ENCODE results near the gene ATXN7L1. TPM values are rescaled to one million over a fixed set of nuclear protein-coding genes. Genes with fewer than 3 reads are reported as not detected.

The ATXN7L1 gene
- total RNA-seq, 2 donors from 2014 or later: 12.6 to 28.1 TPM

GRCh38 chr7:105916603-105917002 lies 40.2 kb upstream of the ATXN7L1 start:
- TF ChIP-seq POLR2AphosphoS5 (IDR thresholded peaks at IDR 0.05): no peak
- TF ChIP-seq, protein P1, sequence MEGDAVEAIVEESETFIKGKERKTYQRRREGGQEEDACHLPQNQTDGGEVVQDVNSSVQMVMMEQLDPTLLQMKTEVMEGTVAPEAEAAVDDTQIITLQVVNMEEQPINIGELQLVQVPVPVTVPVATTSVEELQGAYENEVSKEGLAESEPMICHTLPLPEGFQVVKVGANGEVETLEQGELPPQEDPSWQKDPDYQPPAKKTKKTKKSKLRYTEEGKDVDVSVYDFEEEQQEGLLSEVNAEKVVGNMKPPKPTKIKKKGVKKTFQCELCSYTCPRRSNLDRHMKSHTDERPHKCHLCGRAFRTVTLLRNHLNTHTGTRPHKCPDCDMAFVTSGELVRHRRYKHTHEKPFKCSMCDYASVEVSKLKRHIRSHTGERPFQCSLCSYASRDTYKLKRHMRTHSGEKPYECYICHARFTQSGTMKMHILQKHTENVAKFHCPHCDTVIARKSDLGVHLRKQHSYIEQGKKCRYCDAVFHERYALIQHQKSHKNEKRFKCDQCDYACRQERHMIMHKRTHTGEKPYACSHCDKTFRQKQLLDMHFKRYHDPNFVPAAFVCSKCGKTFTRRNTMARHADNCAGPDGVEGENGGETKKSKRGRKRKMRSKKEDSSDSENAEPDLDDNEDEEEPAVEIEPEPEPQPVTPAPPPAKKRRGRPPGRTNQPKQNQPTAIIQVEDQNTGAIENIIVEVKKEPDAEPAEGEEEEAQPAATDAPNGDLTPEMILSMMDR (IDR thresholded peaks at IDR 0.05): no peak
- TF ChIP-seq POLR2A (IDR thresholded peaks at IDR 0.05): no peak
- DNase-seq (ENCODE audit: low spot score): no peak
- no peaks in the 10 kb centered on the region for H3K27me3 ChIP-seq (replicated peaks; ENCODE audit: insufficient read depth)
- H3K36me3 ChIP-seq: no peaks in the 10 kb centered on the region
- 78% methylated on average over 1 of the region's 1 CpG for WGBS
- H3K4me3 ChIP-seq: no peak overlapping the region
- intact Hi-C loops (cut with DNase I): no loop called here
- H3K27ac ChIP-seq: no peak overlapping the region
- H3K9me3 ChIP-seq: no peaks in the 10 kb centered on the region
- H3K4me1 ChIP-seq (replicated peaks): no peaks in the 10 kb centered on the region

DNA sequence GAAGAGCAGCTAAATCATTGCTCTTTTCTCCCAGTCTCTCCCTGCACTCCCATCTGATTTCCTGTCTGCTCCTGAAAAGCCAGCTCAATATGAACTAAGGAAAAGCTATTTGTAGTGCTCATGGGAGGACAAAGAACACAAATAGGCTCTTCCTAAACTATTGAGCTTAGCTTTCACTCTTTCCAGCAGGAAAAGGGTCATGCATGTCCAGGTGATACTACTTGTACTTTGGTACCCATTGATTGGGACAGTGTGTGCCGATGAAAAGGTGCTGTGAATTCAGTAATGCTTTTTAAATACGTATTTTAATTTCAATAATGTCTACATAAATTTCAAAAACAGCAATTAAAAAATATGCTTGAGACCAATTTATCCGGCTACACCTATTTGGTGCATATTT lies 37.5 kb upstream of the ATXN7L1 start:
- TF ChIP-seq POLR2A (IDR thresholded peaks at IDR 0.05) (no peak), POLR2AphosphoS5 (IDR thresholded peaks at IDR 0.05) (no peak)
- TF ChIP-seq, protein P1 (IDR thresholded peaks at IDR 0.05): no peak
- Histone ChIP-seq H3K27ac (no peak overlapping the region), H3K4me1 (replicated peaks) (no peaks in the 10 kb centered on the region), H3K36me3 (no peaks in the 10 kb centered on the region), H3K27me3 (replicated peaks; ENCODE audit: insufficient read depth) (no peaks in the 10 kb centered on the region), H3K4me3 (no peak overlapping the region), H3K9me3 (no peaks in the 10 kb centered on the region)
- intact Hi-C loops (cut with DNase I): no loop called here
- no peak for DNase-seq (ENCODE audit: low spot score)
- WGBS: 95% methylated on average over 3 of the region's 3 CpGs

DNA sequence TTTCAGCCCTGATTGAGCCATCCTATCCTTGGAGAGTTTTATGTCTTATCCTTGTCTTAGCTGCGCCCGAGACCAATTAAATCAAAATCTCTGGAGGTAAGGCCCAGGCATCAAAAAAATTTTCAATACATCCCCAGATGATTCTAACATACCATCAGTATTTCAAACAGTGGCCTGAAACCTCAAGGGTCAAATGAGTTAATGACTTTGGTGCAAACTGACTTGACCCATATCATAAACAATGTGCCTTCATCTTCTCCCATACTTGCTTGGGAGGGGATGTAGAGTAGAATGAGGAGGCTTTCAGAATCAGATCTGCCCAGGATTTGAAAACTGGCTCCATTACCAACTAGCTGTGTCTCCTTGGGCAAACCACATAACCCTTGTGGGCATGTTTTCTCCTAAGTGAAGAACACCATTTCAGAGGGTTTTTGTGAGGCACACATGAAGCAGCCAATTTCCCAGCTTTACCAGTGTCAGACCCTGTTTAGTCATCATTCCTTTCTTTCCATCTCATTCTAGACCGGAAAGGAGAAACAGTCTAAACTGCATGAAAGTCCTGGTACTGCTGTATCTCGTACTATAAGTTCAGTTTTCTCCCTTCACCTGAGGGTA lies 35.7 kb upstream of the ATXN7L1 start:
- H3K4me1 ChIP-seq (replicated peaks): no peaks in the 10 kb centered on the region
- no peaks in the 10 kb centered on the region for H3K36me3 ChIP-seq

DNA sequence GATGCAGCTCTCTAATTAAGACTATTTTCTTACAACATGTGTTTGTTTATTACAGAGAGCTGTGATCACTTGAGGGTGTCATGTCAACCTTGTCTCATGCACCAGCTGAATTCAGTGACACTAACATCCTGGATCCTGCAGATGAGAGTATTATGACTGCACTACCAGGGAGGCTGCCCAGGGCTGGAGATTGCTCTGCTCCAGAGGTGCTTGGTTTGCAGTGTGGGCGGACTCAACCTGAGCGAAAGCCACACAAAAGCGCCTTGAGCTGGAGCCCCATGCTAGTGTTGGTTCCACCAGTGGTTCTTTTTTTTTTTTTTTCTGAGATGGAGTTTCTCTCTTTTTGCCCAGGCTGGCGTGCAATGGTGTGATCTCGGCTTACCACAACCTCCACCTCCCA lies 33.8 kb upstream of the ATXN7L1 start:
- 98% methylated on average over 5 of the region's 5 CpGs for WGBS
- H3K4me3 ChIP-seq: no peak overlapping the region
- TF ChIP-seq POLR2AphosphoS5 (IDR thresholded peaks at IDR 0.05) (no peak), POLR2A (IDR thresholded peaks at IDR 0.05) (no peak)
- TF ChIP-seq, protein P1 (IDR thresholded peaks at IDR 0.05): no peak
- H3K4me1 ChIP-seq (replicated peaks): no peaks in the 10 kb centered on the region
- DNase-seq (ENCODE audit: low spot score): no peak
- no peaks in the 10 kb centered on the region for H3K9me3 ChIP-seq
- H3K27me3 ChIP-seq (replicated peaks; ENCODE audit: insufficient read depth): no peaks in the 10 kb centered on the region
- intact Hi-C loops (cut with DNase I): no loop called here
- H3K36me3 ChIP-seq: no peaks in the 10 kb centered on the region
- no peak overlapping the region for H3K27ac ChIP-seq

More for the DNA sequence above, 35.7 kb upstream of the ATXN7L1 start:
- H3K4me3 ChIP-seq: no peak overlapping the region
- DNase-seq (ENCODE audit: low spot score): no peak
- no peak for TF ChIP-seq POLR2AphosphoS5 (IDR thresholded peaks at IDR 0.05)
- TF ChIP-seq, protein P1 (IDR thresholded peaks at IDR 0.05): no peak
- no peak for TF ChIP-seq POLR2A (IDR thresholded peaks at IDR 0.05)
- no peaks in the 10 kb centered on the region for H3K27me3 ChIP-seq (replicated peaks; ENCODE audit: insufficient read depth)
- WGBS: 89% methylated on average over 4 of the region's 4 CpGs
- H3K9me3 ChIP-seq: no peaks in the 10 kb centered on the region
- H3K27ac ChIP-seq: no peak overlapping the region
- intact Hi-C loops (cut with DNase I): no loop called here

DNA sequence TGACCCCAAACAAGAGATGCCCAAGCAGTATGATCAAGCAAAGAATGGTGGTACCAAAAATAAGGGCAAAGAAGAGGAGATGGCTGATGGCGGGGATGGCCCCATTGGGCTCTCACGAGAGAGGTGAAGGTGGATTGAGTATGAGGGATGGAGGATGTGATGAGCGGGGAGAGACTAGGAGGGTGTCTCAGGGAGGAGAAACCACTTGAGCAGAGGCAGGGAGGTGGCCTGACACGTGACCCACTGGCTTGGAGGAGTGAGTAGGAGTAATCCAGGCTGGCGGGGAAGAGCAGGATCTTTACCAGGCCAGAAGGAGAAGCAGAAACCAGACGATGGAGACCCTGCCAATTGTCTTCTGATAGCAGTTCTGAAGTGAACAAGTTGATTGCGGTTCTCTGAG lies 33.3 kb upstream of the ATXN7L1 start:
- H3K27ac ChIP-seq: no peak overlapping the region
- H3K4me3 ChIP-seq: no peak overlapping the region
- no peaks in the 10 kb centered on the region for H3K36me3 ChIP-seq
- intact Hi-C loops (cut with DNase I): no loop called here
- TF ChIP-seq, protein P1 (IDR thresholded peaks at IDR 0.05): no peak
- no peak for TF ChIP-seq POLR2AphosphoS5 (IDR thresholded peaks at IDR 0.05)
- no peak for TF ChIP-seq POLR2A (IDR thresholded peaks at IDR 0.05)
- no peaks in the 10 kb centered on the region for H3K9me3 ChIP-seq
- 91% methylated on average over 7 of the region's 7 CpGs for WGBS
- H3K27me3 ChIP-seq (replicated peaks; ENCODE audit: insufficient read depth): no peaks in the 10 kb centered on the region
- no peak for DNase-seq (ENCODE audit: low spot score)
- no peaks in the 10 kb centered on the region for H3K4me1 ChIP-seq (replicated peaks)

Measured in prostate gland (tissue), 2 donors.